GM21367 (cell line): Measurements from ENCODE around the gene ATM.
"Not testable (repeated sequence)": the region's sequence is repeated elsewhere in the genome, so short reads cannot be mapped to it uniquely, and the experiment has no call there.

Experiments
- ATAC-seq: cut with Tn5 transposase; IDR thresholded peaks from one replicate; pipeline ENCODE4 v1.9.1; 2021; ENCODE audit not compliant: unreplicated experiment

Gene ATM

GRCh38 chr11:108269583-108269982 is 46.7 kb downstream of the ATM start:
- ATAC-seq = no peak

- not testable (repeated sequence) for ATAC-seq
These were observed 54.2 kb downstream of the ATM start for GRCh38 chr11:108276985-108277616.

- ATAC-seq = no peak
These were observed 55.7 kb downstream of the ATM start for GRCh38 chr11:108278546-108278945.

- no peak for ATAC-seq
These were observed 56.1 kb downstream of the ATM start for GRCh38 chr11:108278954-108279353.

GRCh38 chr11:108286370-108286769 is 63.5 kb downstream of the ATM start:
- no peak for ATAC-seq

- ATAC-seq = no peak
These were observed 64.1 kb downstream of the ATM start for GRCh38 chr11:108286956-108287355.

GRCh38 chr11:108289066-108289465 is 66.2 kb downstream of the ATM start:
- not testable (repeated sequence) for ATAC-seq

- peak; percentile 53 for ATAC-seq
These were observed 66.8 kb downstream of the ATM start for GRCh38 chr11:108289699-108290098.

- ATAC-seq = no peak
These were observed 70.4 kb downstream of the ATM start for GRCh38 chr11:108293229-108293628.

- ATAC-seq = no peak
These were observed 79.4 kb downstream of the ATM start for GRCh38 chr11:108302121-108302785.

- no peak for ATAC-seq
These were observed 84.9 kb downstream of the ATM start for GRCh38 chr11:108307751-108308150.

- ATAC-seq = no peak
These were observed 90.6 kb downstream of the ATM start for GRCh38 chr11:108313444-108313843.

GRCh38 chr11:108316061-108316460 is 93.2 kb downstream of the ATM start:
- ATAC-seq = no peak

- ATAC-seq = no peak
These were observed 96.8 kb downstream of the ATM start for GRCh38 chr11:108319541-108320145.

GRCh38 chr11:108322666-108323065 is 99.8 kb downstream of the ATM start:
- ATAC-seq = no peak

GRCh38 chr11:108324587-108324986 is 101.7 kb downstream of the ATM start:
- no peak for ATAC-seq

- ATAC-seq = no peak
These were observed 110.6 kb downstream of the ATM start for GRCh38 chr11:108333403-108333899.

- ATAC-seq = no peak
These were observed 115.9 kb downstream of the ATM start for GRCh38 chr11:108338750-108339149.

GRCh38 chr11:108340973-108341372 is 118.1 kb downstream of the ATM start:
- ATAC-seq = no peak

- no peak for ATAC-seq
These were observed 118.8 kb downstream of the ATM start for GRCh38 chr11:108341654-108342053.

- no peak for ATAC-seq
These were observed 120.8 kb downstream of the ATM start for GRCh38 chr11:108343714-108344113.

GRCh38 chr11:108345767-108346166 is 122.9 kb downstream of the ATM start:
- no peak for ATAC-seq
